Cerebellar nuclear complex (tissue), 1 donor: ENCODE results near the gene NOL4L.

Experiments
- DNase-seq, 2 experiments: peaks; one replicate each; lab custom pipeline; 2025; lab: John Stamatoyannopoulos, UW

The NOL4L gene

GRCh38 chr20:32560989-32561830, 23.9 kb downstream of the NOL4L start:
- DNase-seq, result no peak

GRCh38 chr20:32560482-32560988, 24.6 kb downstream of the NOL4L start:
- no peak for DNase-seq

GRCh38 chr20:32559753-32560380, 25.3 kb downstream of the NOL4L start:
- no peak for DNase-seq

- no peak for DNase-seq
Measured at GRCh38 chr20:32559205-32559752, 25.9 kb downstream of the NOL4L start.

GRCh38 chr20:32558526-32558925, 26.6 kb downstream of the NOL4L start:
- DNase-seq, result no peak

- no peak for DNase-seq
Measured at GRCh38 chr20:32557319-32557718, 27.8 kb downstream of the NOL4L start.

GRCh38 chr20:32556312-32557184, 28.6 kb downstream of the NOL4L start:
- DNase-seq, result no peak

- DNase-seq, result no peak
Measured at GRCh38 chr20:32555584-32555983, 29.5 kb downstream of the NOL4L start.

- no peak for DNase-seq
Measured at GRCh38 chr20:32554965-32555289, 30.2 kb downstream of the NOL4L start.

GRCh38 chr20:32553618-32554017, 31.5 kb downstream of the NOL4L start:
- no peak for DNase-seq

GRCh38 chr20:32551693-32552092, 33.4 kb downstream of the NOL4L start:
- no peak for DNase-seq

GRCh38 chr20:32549842-32550241, 35.3 kb downstream of the NOL4L start:
- DNase-seq, result no peak

- DNase-seq, result no peak
Measured at GRCh38 chr20:32547753-32548034, 37.4 kb downstream of the NOL4L start.

- no peak for DNase-seq
Measured at GRCh38 chr20:32546918-32547752, 38.0 kb downstream of the NOL4L start.

- DNase-seq, result no peak
Measured at GRCh38 chr20:32544893-32545840, 40.0 kb downstream of the NOL4L start.

GRCh38 chr20:32544260-32544722, 40.8 kb downstream of the NOL4L start:
- DNase-seq, result no peak

- DNase-seq, result no peak
Measured at GRCh38 chr20:32543570-32544259, 41.4 kb downstream of the NOL4L start.

GRCh38 chr20:32542259-32542615, 42.9 kb downstream of the NOL4L start:
- DNase-seq, result no peak
